GM18870 (cell line): ENCODE results near the gene CNTN6.

Source experiments
- ATAC-seq: cut with Tn5 transposase; IDR thresholded peaks from one replicate; pipeline ENCODE4 v1.9.1; 2021; ENCODE audit warnings: moderate library complexity; ENCODE audit not compliant: unreplicated experiment

The CNTN6 gene

DNA sequence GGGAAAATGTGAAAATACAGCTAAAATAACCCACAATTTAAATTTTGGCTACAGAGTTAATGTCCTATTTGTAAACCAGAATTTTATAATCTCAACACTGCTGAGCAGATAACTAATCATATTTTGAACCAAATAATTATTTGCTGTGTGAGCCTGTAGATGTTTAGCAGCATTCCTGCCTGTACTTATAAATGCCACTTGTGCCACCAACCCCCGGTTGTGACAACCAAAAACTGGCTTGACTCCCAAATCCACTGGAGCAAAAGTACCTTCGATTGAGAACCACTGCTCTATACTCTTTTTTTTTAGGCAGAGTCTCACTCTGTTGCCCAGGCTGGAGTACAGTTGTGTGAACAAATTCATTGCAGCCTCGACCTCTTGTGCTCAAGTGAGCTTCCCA lies 78.5 kb downstream of the CNTN6 start:
- no peak for ATAC-seq

- ATAC-seq: no peak
These were observed 79.8 kb downstream of the CNTN6 start for GRCh38 chr3:1172644-1173043.

DNA sequence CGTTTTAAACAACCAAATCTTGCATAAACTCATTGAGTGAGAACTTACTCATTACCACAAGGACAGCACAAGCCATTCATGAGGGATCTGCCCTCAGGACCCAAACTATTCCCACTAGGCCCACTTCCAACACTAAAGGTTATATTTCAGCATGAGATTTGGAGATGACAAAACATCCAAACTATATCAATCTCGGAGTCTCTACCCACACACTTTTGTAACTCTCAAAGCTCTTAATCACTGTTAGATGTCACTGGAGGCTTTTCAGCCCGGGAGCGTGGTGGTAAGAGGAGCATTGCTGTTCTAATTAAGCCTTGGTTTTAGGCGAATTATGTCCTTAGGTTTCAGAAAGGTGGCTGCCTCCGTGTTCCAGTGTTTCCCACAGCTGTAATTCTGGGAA lies 86.3 kb downstream of the CNTN6 start:
- no peak for ATAC-seq

DNA sequence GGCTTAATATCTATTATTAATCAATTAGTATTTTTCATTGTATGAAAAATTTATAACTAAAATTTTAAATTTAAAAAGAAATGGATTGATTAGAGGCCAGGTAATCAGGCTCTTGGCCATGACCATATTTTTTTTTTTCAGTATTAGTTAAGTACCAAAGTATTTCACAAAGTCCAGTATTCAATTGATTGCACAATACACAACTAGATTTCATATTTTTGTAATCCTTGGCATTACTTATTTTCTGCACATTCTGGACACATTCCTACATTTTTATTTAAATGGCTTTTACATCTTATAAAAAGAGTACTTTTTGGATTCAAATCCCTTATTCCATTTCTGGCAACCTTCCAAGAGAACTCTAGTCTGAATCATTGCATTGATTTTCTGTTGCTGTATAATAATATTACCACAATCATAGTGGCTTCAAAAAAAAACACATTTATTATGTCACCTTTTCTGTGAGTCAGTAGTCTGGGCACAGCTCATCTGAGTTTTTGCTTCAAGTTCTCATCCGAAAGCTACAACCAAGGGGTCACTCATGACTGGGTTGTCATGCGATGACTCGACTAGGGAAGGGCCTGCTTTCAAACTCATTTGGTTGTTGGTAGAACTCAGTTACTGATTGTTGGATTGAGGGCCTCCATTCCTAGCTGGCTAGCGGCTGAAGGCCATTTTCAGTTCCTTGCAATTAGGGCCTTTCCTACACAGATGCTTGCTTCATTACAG lies 90.7 kb downstream of the CNTN6 start:
- ATAC-seq: no peak

- ATAC-seq: no peak
These were observed 97.7 kb downstream of the CNTN6 start for GRCh38 chr3:1190569-1190968.

DNA sequence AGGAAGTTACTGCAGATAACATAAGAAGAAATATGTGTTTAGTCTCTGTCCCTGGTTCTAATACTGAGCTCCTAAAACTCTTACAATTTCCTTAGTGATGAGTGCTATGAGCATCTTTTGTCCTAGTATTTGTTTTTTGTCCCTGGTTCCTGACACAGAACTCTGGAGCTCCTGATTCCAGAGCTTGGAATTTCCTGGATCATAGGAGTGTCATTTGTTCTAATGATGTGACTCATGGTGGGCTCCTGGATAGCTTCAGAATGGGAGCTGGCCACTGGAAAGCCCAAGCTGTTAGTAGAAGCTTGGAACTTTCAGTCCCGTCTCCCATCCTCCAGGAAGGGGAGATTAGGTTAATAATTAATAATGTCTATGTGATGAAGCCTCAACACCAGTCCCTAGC lies 98.2 kb downstream of the CNTN6 start:
- ATAC-seq: no peak

DNA sequence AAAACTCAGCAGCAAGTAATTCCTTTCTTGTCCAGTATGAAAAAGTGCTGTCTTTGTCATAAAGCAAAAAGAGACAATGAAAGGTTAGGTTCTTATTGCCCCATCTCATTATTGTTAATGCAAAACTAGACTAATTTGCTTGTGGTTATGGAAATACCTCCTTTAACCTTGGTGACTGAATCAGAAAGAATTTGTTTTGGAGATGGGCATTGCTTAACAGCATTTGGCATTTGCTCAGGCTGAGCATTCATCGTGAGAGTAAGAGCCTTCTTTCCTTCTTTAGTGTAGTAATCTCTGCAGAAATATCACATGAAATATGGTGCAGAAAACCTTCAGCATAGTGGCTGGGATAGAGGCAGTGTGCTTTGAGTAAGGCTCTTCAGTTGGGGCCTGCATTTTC lies 103.1 kb downstream of the CNTN6 start:
- ATAC-seq: peak; percentile 63

DNA sequence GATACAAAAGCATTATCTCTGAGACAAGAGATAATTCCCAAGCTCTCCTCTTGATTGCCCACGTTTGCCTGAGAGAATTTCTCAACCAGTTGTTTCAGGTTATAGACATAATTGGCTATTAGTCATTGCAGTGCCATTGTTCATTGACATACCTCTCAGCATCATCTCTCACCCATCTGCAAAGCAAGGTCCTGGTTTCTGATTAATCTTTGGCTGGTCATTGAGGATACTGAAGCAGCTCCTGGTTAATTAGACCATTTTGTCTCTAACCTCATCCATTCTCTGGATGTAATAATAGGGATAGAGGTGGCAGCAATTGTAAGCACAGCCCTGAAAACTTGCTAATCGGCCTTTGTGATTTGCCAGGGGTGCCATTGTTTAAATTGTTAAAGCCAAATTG lies 104.2 kb downstream of the CNTN6 start:
- no peak for ATAC-seq

- no peak for ATAC-seq
These were observed 107.5 kb downstream of the CNTN6 start for GRCh38 chr3:1200371-1200770.

GRCh38 chr3:1207904-1208303 lies 115.1 kb downstream of the CNTN6 start:
- no peak for ATAC-seq

GRCh38 chr3:1214933-1215332 lies 122.1 kb downstream of the CNTN6 start:
- peak; percentile 51 for ATAC-seq

- ATAC-seq: no peak
These were observed 124.0 kb downstream of the CNTN6 start for GRCh38 chr3:1216856-1217255.

DNA sequence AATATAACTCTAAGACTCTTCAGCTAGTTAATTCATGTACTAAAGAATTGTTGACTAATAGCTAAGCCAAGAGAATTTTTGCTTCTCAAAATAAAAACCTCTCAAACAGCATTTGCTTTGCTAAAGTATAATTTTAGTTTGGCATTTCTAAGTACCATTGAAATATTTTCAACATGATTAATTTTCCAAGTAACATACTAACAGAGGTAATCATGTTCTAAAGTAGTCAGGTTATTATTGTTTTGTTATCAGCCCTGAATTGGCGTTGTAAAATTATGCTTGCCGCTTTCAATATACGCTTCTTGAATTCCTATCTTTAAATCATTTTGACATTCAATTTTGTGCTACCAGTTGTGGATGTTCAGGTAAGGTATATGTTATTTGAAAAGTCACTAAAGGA lies 134.3 kb downstream of the CNTN6 start:
- ATAC-seq: no peak

- ATAC-seq: no peak
These were observed 135.5 kb downstream of the CNTN6 start for GRCh38 chr3:1228289-1228688.

GRCh38 chr3:1230920-1231319 lies 138.1 kb downstream of the CNTN6 start:
- no peak for ATAC-seq

DNA sequence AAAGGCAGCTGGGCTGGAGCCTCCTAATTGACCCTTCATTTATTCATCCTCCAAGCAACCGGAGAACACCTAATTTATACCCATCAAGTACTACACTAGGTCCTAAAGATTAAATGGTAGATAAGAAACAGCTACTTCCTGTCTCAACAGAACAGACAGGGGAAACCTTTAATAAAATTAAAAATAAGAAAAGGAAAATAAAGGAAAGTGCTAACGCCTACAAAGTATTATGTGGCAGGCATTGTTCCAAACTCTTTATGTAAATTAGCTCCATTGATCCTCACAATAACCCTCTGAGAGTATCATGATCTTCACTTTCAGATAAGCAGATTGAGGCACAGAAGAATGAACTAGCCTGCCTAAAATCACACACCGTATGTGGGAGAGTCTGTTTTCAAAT lies 139.5 kb downstream of the CNTN6 start:
- no peak for ATAC-seq

GRCh38 chr3:1235526-1236120 lies 142.8 kb downstream of the CNTN6 start:
- no peak for ATAC-seq

- ATAC-seq: no peak
These were observed 158.6 kb downstream of the CNTN6 start for GRCh38 chr3:1251282-1252060.

DNA sequence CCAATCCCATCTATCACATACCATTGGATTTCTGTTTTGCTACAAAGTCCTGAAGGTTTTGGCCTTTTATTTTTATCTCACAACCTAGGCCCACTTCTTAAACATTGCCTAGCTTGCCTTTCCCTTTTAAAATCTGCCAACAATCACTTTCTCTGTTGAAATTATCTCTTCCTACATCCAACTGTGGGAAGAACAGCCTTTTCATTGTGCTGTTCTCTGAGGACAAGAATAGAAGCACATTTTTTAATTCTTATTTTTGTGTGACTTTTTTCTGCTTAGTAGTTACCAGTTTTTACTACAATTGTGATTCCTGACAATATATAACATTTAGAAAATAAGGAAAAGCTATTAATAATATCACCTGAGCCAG lies 159.2 kb downstream of the CNTN6 start:
- ATAC-seq: no peak

DNA sequence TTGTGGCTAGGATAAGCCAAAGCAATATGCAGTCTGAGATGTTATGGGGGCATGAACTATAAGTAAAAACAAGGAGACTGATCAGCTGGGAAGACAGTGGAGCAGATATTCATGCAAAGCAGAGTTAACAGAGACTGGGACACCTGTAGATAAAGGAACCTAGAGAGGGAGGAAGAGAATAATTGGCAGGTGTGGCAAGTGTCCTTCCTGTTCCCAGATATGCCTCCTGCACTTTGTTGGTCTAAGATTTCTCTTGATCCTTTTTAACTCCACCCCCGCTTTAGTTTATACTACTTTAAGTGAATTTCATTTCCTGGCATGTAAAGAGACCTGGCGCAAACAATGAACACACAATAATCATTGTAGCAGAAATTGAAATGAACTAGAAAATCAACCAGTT lies 169.4 kb downstream of the CNTN6 start:
- ATAC-seq: no peak

DNA sequence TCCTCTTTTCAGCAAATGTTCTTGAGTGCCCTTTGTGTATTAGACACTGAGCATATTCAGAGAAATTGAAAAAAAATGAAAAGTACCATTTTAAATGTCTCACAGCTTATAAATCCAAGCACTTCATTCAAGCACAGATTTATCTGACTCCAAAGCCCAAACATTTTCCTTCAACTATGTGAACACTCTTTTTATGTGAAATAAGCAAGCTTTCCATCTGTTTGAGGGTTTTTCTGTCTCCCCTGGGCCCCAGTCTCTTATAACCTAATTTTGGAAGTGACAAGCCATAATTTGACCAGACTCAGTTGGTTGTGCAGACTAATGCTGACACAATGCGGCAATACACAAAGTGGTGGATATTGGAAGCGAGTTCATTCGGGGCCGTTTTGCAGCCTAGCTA lies 170.3 kb downstream of the CNTN6 start:
- no peak for ATAC-seq

GRCh38 chr3:1269808-1270207 lies 177.0 kb downstream of the CNTN6 start:
- no peak for ATAC-seq
